ENCODE results near the gene ATG2A.
A peak's percentile ranks its signal among the peaks of the same experiment; 100 is the strongest.
"Not testable (repeated sequence)": the region's sequence is repeated elsewhere in the genome, so short reads cannot be mapped to it uniquely, and the experiment has no call there.

The ATG2A gene

DNA sequence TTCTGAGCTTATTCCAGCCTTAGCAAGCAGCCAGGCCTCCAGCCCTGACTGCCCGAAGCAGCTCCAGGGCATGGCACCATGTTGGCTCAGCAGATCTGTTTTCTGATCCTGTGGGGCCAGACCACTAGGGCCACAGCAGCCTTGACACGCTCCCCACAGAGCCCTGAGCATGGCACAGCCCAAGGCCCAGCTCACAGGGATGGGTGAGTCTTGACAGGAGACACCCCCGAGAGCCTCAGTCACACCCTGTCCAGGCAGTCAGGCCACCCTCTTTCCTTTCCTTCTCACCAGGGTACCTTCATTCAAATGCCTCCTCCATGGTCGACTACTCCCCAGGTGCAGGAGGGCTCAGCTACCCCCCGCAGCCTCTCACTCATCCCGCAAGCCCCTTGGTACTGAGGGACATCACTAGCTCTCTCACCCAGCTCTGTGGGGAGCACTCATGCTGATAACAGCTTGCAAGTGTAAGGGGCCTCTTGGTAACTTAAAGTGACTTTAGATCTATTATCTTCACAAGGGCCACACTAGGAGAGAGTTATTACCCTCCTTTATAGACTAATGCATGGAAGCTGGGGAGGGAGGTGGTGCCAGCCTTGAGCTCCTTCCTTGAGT, 68.7 kb downstream of the ATG2A start:
- TF ChIP-seq, protein P1, sequence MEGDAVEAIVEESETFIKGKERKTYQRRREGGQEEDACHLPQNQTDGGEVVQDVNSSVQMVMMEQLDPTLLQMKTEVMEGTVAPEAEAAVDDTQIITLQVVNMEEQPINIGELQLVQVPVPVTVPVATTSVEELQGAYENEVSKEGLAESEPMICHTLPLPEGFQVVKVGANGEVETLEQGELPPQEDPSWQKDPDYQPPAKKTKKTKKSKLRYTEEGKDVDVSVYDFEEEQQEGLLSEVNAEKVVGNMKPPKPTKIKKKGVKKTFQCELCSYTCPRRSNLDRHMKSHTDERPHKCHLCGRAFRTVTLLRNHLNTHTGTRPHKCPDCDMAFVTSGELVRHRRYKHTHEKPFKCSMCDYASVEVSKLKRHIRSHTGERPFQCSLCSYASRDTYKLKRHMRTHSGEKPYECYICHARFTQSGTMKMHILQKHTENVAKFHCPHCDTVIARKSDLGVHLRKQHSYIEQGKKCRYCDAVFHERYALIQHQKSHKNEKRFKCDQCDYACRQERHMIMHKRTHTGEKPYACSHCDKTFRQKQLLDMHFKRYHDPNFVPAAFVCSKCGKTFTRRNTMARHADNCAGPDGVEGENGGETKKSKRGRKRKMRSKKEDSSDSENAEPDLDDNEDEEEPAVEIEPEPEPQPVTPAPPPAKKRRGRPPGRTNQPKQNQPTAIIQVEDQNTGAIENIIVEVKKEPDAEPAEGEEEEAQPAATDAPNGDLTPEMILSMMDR (IDR thresholded peaks at IDR 0.05; ENCODE audit: extremely low read depth, insufficient read depth, missing control alignments): no peak
- DNase-seq (ENCODE audit: low spot score): no peak
- in situ Hi-C loops (cut with MboI; ENCODE audit: low pct_unique_long_range_greater_than_20kb, low sequenced_read_pairs, unreplicated experiment): loop anchor here (5.0 kb wide), 1 partner anchor 44 kb away; no protein-coding TSS in a partner anchor

DNA sequence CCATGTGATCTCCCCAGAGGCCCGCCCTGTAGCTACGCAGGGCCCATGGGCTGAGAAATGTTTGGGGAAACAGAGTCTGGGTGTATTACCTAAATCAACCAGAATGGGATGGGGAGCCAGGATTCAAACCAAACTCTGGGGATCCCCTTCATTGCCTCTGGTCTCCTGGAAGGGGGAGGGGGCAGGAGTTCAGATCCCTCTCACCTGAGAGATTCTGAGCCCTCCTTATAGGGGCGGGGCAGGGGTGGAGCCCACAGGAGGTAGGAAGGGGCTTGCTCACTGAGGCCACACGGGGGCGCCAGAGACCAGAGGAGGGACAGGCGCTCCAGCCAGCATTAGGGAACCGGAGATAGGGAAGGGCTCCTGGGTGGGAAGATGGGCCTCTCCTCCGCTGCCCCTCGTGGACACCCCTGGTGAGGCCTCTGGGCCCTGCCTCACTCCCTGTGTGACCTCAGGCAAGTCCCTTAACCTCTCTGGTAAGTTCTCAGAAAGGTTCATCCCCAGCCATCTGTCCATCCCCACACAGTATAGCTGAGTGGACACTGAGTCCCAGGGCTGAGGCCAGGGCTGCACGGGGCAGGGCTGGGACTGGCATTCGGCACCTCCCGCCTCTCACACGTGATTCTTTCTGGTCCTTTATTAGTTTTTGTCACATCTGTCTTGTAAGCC, 69.9 kb downstream of the ATG2A start:
- TF ChIP-seq, protein P1 (IDR thresholded peaks at IDR 0.05; ENCODE audit: extremely low read depth, insufficient read depth, missing control alignments): peak; percentile 97
- in situ Hi-C loops (cut with MboI; ENCODE audit: low pct_unique_long_range_greater_than_20kb, low sequenced_read_pairs, unreplicated experiment): loop anchor here (5.0 kb wide), 1 partner anchor 45 kb away; no protein-coding TSS in a partner anchor
- peak; percentile 92 for DNase-seq (ENCODE audit: low spot score)

DNA sequence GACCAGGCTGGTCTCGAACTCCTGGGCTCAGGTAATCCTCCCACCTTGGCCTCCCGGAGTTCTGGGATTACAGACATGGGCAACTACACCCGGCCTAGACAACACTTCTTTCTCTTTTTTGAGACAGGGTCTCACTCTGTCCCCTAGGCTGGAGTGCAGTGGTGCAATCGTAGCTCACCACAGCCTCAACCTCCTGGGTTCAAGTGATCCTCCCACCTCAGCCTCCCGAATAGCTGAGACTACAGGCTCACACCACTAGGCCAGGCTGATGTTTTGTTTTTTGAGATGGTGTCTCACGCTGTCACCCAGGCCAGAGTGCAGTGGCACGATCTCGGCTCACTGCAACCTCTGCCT, 71.3 kb downstream of the ATG2A start:
- in situ Hi-C loops (cut with MboI; ENCODE audit: low pct_unique_long_range_greater_than_20kb, low sequenced_read_pairs, unreplicated experiment): loop anchor here (5.0 kb wide), 1 partner anchor 47 kb away; no protein-coding TSS in a partner anchor
- not testable (repeated sequence) for DNase-seq (ENCODE audit: low spot score)

DNA sequence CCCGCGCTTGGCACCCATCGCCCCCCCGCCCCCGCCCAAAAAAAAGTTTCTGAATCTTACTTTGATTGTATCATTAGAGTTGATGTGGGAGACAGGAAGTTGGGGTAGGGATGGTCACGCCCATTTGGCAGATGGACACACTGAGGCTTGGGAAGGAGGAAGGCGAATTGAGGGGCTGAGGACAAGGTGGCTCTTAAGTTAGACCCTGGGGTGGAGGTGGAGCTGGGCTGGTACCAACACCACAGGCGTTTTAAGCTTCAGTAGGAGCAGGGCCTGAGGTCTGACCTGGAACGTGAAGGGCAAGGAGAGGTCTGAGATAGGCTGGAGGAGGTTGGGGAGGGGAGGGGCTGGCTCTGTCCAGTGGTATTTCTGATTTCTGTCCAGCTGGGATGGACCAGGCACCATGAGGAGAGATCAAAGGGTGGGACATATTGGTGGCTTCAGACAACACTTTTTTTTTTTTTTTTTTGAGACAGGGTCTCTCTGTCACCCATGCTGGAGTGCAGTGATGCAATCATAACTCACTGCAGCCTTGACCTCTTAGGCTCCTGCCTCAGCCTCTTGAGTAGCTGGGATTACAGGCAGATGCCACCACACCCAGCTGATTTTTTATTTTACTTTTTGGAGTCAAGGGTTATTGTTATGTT, 71.8 kb downstream of the ATG2A start:
- TF ChIP-seq, protein P1 (IDR thresholded peaks at IDR 0.05; ENCODE audit: extremely low read depth, insufficient read depth, missing control alignments): no peak
- no peak for DNase-seq (ENCODE audit: low spot score)
- in situ Hi-C loops (cut with MboI; ENCODE audit: low pct_unique_long_range_greater_than_20kb, low sequenced_read_pairs, unreplicated experiment): loop anchor here (5.0 kb wide), 1 partner anchor 47 kb away; no protein-coding TSS in a partner anchor
